ENCODE results near the gene HS6ST2. TPM values are rescaled to one million over a fixed set of nuclear protein-coding genes. Genes with fewer than 3 reads are reported as not detected.

Gene HS6ST2
- total RNA-seq, 1 experiment from 2014 or later = 3.9 TPM

DNA sequence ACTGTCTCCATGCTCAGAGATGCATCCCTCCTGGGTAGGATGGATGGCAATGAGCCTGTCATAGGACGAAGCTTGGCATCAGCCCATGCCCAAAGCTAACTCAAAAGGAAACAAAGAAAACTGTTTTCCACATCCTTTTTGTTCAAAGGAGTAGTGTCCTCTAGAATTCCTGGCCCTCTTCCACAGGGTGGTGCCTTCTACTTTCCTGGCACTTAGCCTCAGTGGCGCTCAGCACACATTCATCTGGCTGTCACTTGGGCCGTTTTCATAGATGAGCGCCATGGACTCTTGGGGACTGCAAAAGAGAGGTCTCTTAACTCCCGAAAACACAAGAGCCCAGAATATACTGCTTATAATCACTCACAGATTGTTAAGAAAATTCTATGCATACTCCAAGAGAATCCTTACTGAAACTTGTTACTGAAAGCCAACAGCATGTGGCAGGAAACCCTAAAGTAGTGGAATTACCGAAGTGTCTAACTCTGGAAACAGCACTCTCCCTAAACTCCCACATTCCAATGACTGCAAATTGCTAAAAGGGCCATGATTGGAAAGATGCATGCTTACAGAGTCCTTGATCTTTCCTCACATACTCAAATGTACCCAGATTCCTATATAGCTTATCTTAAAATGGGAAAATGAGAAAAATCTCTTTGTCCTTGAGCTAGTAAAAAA, 110.0 kb downstream of the HS6ST2 start:
- no peak for DNase-seq (ENCODE audit: low spot score)

DNA sequence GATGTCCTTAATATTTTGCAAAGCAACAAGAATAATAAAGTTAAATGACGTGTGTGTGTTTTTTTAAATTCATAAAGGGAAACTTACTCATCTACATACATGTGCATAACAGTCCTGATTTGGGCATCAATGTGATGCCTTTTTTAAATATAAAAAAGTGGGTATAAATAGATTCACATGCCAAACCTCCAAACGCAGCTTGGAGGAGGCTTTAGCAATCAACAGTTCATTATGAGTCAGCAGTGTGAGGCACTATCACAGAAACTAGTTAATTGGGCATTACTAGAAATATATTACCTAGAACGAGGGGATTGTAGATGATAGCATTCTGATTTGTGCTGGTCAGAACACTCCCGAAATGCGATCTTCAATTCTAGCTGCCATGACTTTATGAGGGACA, 115.1 kb downstream of the HS6ST2 start:
- DNase-seq (ENCODE audit: low spot score) = no peak

- DNase-seq (ENCODE audit: low spot score) = no peak
Measured at GRCh38 chrX:132842460-132843238, 115.8 kb downstream of the HS6ST2 start.

GRCh38 chrX:132837967-132838366, 120.5 kb downstream of the HS6ST2 start:
- no peak for DNase-seq (ENCODE audit: low spot score)

DNA sequence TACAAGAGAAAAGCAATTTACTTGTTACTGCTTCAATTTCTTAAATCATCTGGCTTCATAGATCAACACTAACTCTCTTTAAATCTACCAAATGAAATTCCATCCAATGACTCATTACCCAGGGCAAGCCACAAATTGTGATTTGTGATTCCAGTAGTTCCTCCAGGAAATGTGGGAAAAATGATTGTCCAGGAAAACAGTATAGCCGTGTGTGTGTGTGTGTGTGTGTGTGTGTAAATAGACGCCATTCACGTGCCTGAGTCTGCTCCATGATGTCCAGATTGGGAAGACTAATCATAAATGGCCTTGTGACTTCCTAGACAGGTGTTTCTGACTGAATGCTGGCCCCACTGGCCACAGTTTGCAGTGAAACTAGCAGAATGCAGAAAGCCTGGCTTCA, 121.3 kb downstream of the HS6ST2 start:
- peak; percentile 82 for DNase-seq (ENCODE audit: low spot score)

GRCh38 chrX:132836471-132836870, 122.0 kb downstream of the HS6ST2 start:
- DNase-seq (ENCODE audit: low spot score) = no peak

DNA sequence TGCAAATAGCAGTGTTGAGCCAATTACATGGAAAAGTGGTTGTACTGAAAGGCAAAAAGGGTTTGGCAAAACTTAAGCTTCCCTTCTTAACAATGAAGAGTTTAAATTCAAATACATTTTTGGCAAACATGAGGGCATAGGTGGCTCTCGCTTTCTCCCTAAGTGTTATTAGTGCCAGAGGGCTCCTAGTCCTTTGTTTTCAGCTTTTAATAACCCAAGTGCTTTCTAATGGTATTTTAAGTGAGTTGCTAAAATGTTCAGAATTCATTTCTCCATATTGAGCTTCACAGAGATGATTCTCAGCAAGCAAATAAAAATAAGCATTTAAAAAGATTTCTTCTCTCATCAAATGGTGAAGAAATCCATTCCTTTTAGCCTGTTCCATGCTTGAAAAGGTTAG, 123.7 kb downstream of the HS6ST2 start:
- no peak for DNase-seq (ENCODE audit: low spot score)

DNA sequence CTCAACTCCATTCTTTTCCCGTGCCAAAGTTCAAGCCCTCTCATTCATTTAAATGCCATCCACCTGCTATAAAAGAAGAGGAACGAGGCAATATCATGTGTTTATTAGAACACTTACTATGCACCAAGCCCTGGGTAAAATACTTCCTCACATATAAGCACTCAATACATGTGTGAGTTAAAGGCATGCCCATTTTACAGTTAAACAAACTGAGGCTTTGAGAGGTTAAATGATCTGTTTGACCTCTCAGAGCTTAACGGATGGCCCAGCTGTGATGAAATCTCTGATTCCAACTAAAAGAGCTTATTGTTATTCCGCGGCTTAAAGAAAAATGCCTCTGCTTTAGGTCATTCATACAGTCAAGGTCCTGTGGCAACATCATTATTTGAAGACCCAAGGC, 124.3 kb downstream of the HS6ST2 start:
- no peak for DNase-seq (ENCODE audit: low spot score)

GRCh38 chrX:132833373-132833772, 125.1 kb downstream of the HS6ST2 start:
- DNase-seq (ENCODE audit: low spot score) = no peak

DNA sequence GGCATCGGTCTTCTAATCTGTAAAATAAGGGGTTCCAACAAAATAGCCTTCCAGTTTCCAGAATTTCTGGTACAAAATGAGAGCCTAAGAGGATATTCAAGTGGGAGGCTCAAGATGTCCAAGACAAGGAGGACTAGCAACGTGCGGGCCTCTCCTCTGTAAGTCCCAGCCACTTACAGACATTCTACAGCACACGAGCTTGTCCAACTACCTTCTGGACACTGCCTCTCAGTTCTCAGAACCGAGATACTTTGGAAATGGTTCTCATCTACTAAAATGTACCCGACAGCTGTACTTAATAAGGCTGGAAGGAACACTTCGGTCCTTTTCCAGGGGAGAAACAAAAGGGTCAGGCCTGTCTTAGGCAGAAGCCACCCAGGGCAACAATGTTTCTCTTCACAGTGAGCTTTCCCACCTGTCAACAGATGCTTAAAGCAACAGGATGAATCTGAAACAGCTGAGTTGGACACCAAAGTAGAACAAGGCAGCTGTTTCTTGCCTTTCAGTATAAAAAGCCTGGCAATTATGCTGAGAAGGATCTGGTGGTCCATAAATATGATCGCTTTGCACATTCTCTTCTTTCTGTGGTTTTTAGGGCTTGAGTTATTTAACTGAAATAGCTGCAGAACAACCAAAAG, 127.0 kb downstream of the HS6ST2 start:
- DNase-seq (ENCODE audit: low spot score) = no peak

- no peak for DNase-seq (ENCODE audit: low spot score)
Measured at GRCh38 chrX:132822634-132823012, 135.8 kb downstream of the HS6ST2 start.

- DNase-seq (ENCODE audit: low spot score) = no peak
Measured at GRCh38 chrX:132821974-132822633, 136.3 kb downstream of the HS6ST2 start.

- DNase-seq (ENCODE audit: low spot score) = no peak
Measured at GRCh38 chrX:132820675-132821074, 137.8 kb downstream of the HS6ST2 start.

- DNase-seq (ENCODE audit: low spot score) = no peak
Measured at GRCh38 chrX:132819711-132820264, 138.6 kb downstream of the HS6ST2 start.

DNA sequence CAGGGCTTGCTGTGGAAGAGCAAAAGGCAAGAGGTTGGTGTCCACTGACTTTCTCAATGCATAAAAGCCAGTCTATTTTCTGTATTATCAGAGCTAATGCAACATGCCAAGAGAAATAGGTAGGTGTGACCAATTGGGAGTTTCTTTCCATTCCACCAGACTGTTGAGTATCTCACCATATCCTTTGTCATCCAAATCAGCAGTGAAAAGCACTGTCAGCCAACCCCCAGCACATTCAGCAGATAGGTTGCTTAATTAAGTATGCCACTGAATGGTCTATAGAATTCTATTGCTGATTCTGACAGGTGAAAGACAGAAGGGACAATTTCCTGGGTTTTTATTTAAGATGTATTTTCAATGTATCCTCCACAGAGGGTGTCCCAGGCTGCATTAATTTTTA, 139.8 kb downstream of the HS6ST2 start:
- no peak for DNase-seq (ENCODE audit: low spot score)

DNA sequence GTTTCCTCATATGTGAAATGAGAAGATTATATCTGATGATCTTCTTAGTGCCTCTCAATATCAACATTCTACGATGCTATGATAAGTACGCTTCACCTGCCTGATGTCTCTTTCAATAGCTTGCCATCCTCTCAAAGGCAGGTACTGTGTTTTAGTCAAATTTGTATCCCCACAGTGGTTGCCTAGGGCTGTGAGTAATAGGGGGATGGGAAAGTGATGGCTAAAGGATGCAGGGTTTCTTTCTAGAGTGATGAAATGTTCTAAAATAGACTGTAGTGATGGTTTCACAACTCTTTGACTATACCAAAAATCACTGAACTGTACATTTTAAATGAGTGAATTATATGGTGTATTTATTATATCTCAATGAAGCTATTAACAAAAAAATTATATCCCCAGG, 142.8 kb downstream of the HS6ST2 start:
- no peak for DNase-seq (ENCODE audit: low spot score)

DNA sequence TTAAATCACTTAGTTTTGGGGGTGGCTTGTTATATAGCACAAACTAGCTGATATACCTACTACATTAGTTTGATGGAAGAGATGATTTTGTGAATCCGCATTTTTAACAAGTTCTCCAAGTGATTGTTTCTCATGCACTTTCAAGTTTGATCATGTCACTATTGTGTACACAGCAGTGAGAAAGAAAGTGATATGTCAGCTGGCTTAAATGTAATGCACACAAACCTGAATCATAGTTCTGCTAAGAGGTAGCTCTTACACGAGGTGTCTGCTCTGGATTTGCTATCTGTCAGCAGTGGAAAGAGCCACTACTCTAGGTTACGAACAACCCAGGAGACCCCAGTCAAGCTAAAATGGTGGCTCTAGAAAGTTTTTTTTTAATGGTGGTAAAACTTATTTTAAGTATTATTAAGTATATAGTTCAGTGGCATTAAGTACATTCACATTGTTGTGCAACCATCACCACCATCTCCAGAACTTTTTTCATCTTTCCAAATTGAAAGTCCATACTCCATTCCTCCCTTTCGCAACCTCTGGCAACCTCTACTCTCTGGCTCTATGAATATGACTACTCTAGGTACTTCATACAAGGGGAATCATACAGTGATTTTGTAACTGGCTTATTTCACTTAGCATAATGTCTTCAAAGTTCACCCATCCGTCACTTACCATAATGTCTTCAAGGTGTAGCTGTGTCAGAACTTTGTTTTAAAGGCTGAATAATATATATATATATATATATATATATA, 147.3 kb downstream of the HS6ST2 start:
- DNase-seq (ENCODE audit: low spot score) = no peak

DNA sequence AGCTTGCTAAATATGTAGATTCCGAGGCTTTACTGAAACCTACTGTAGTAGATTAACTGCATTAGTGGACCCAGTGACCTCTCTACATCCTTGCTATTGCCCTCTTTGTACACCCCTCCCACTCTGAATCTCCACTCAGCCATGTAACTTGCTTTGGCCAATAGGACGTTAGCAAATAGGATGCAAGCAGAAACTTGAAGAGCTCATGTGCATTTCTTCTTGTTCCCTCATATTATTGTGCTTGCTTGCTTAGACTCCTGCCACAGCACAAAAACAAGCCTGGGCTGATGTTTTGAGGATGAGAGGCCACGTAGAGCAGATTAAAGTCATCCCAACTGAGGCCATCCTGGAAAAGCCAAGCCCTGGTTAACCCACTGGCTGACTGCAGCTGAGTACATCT, 147.9 kb downstream of the HS6ST2 start:
- no peak for DNase-seq (ENCODE audit: low spot score)

GRCh38 chrX:132809581-132809980, 148.8 kb downstream of the HS6ST2 start:
- DNase-seq (ENCODE audit: low spot score) = no peak

- DNase-seq (ENCODE audit: low spot score) = no peak
Measured at GRCh38 chrX:132807411-132808030, 150.9 kb downstream of the HS6ST2 start.

DNA sequence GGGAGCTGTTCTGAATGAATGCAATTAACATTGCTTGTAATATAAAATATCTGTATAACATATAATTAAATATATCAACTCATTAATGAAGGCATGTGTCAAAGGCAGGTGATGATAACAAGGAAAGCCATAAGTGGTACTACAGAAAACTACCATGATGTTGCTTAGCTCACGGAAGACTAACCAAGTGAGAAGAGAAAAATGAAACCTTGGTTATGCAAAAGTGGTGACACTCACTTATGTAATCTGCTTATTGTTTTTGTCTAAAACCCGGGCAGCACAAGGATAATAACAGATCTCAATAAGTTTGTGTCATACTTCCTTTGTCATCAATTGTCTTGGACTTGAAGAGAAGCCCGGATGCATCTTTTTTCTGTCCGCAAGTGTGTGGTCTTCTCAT, 156.4 kb downstream of the HS6ST2 start:
- no peak for DNase-seq (ENCODE audit: low spot score)

Measured in H4 (cell line).